ENCODE results near the gene ZFP3.
"Not testable (repeated sequence)": the region's sequence is repeated elsewhere in the genome, so short reads cannot be mapped to it uniquely, and the experiment has no call there.

The ZFP3 gene

DNA sequence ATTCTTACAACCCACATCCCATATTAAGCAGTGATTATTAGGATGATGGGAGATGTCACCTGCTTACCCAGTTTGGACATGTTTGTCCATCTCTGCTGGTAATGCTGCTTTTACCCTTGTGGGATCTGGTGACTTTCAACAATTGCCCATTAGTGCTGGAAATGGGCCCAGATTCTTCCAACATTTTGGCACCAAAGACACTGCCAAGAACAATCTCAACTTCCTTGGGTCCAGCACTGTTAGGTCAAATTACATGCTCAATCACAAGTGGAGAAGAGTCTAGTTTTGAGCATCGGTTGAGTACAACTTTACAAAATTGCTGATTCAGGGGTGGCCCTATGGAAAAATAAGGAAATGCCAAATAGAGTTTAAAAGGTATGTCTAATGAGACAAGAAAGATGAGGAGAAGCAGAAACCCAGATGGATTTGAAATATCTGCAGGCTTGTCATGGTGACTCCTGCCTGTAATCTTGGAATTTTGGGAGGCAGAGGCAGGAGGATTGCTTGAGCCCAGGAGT, 13.0 kb upstream of the ZFP3 start:
- Histone ChIP-seq H3K27me3 (replicated peaks) (no peaks in the 10 kb centered on the region), H3K27ac (no peak overlapping the region), H3K36me3 (replicated peaks) (no peaks in the 10 kb centered on the region), H3K4me3 (ENCODE audit: low read depth, low read length) (no peak overlapping the region)
- DNase-seq, result no peak
- TF ChIP-seq CTCF (IDR thresholded peaks at IDR 0.05; ENCODE audit: low read depth, low read length, missing control alignments), result no peak
- in situ Hi-C loops (cut with HindIII; ENCODE audit: low pct_ligation_motif_present, low sequenced_read_pairs), result no loop called here

DNA sequence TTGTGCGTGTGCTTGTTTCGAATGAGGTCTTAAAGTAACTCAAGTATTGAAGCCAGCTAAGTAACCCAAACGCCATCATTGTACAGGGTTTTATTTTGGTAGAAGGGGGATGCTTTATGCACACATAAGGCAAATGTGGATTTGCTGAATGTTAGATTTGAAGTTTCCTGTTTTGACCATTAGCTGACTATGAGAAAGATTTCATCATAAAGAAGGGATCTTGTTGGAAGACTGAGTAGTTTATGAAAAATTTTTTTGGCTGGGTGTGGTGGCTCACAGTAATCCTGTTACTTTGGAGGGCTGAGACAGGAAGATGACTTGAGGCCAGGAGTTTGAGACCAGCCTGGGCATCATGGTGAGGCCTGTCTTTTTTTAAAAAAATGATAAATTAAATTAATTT, 10.0 kb upstream of the ZFP3 start:
- TF ChIP-seq CTCF (IDR thresholded peaks at IDR 0.05; ENCODE audit: low read depth, low read length, missing control alignments), result no peak

GRCh38 chr17:5069724-5070123, 8.5 kb upstream of the ZFP3 start:
- Histone ChIP-seq H3K27ac (no peak overlapping the region), H3K4me3 (ENCODE audit: low read depth, low read length) (no peak overlapping the region), H3K27me3 (replicated peaks) (no peaks in the 10 kb centered on the region), H3K36me3 (replicated peaks) (no peaks in the 10 kb centered on the region)
- in situ Hi-C loops (cut with HindIII; ENCODE audit: low pct_ligation_motif_present, low sequenced_read_pairs), result no loop called here
- TF ChIP-seq CTCF (IDR thresholded peaks at IDR 0.05; ENCODE audit: low read depth, low read length, missing control alignments), result no peak
- no peak for DNase-seq

More for the DNA sequence above, 10.0 kb upstream of the ZFP3 start:
- Histone ChIP-seq H3K4me3 (ENCODE audit: low read depth, low read length) (no peak overlapping the region), H3K27me3 (replicated peaks) (no peaks in the 10 kb centered on the region), H3K27ac (no peak overlapping the region), H3K36me3 (replicated peaks) (no peaks in the 10 kb centered on the region)
- in situ Hi-C loops (cut with HindIII; ENCODE audit: low pct_ligation_motif_present, low sequenced_read_pairs), result no loop called here
- DNase-seq, result no peak

DNA sequence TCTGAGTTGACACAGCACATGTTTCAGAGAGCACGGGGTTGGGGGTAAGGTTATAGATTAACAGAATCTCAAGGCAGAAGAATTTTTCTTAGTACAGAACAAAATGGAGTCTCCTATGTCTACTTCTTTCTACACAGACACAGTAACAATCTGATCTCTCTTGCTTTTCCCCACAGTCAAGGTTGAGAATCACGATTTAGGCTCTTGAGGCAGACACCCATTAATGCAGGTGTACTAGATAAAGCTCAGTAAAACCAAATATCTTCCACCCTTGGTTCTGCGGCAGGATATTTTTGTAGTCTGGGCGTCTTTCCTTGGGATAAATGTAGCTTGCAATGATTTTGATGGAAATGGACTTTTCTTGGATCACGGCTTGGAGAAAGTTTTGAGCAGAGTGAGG, 2.8 kb upstream of the ZFP3 start:
- DNase-seq; H3K36me3 ChIP-seq (replicated peaks); H3K27ac ChIP-seq; in situ Hi-C loops (cut with HindIII; ENCODE audit: low pct_ligation_motif_present, low sequenced_read_pairs); H3K27me3 ChIP-seq (replicated peaks); H3K4me3 ChIP-seq (ENCODE audit: low read depth, low read length): not testable (repeated sequence)

DNA sequence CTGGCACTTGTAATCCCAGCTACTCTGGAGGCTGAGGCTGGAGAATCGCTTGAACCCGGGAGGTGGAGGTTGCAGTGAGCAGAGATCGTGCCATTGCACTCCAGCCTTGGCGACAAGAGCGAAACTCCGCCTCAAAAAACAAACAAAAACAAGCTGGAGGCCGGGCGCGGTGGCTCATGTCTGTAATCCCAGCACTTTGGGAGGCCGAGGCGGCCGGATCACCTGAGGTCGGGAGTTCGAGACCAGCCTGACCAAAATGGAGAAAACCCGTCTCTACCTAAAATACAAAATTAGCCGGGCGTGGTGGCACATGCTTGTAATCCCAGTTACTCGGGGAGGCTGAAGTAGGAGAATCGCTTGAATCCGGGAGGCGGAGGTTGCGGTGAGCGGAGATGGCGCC, 992 bp upstream of the ZFP3 start:
- H3K27me3 ChIP-seq (replicated peaks); H3K36me3 ChIP-seq (replicated peaks); H3K27ac ChIP-seq; in situ Hi-C loops (cut with HindIII; ENCODE audit: low pct_ligation_motif_present, low sequenced_read_pairs); H3K4me3 ChIP-seq (ENCODE audit: low read depth, low read length); DNase-seq: not testable (repeated sequence)

- no peaks in the 10 kb centered on the region for H3K36me3 ChIP-seq (replicated peaks)
- in situ Hi-C loops (cut with HindIII; ENCODE audit: low pct_ligation_motif_present, low sequenced_read_pairs), result no loop called here
- peak overlapping the region; percentile 68 for H3K4me3 ChIP-seq (ENCODE audit: low read depth, low read length)
- no peak overlapping the region for H3K27ac ChIP-seq
- no peaks in the 10 kb centered on the region for H3K27me3 ChIP-seq (replicated peaks)
- no peak for TF ChIP-seq CTCF (IDR thresholded peaks at IDR 0.05; ENCODE audit: low read depth, low read length, missing control alignments)
- DNase-seq, result no peak
Measured at GRCh38 chr17:5077781-5078105, 524 bp upstream of the ZFP3 start.

GRCh38 chr17:5080591-5080990, 2.3 kb downstream of the ZFP3 start:
- Histone ChIP-seq H3K36me3 (replicated peaks) (no peaks in the 10 kb centered on the region), H3K27me3 (replicated peaks) (no peaks in the 10 kb centered on the region), H3K27ac (no peak overlapping the region), H3K4me3 (ENCODE audit: low read depth, low read length) (no peak overlapping the region)
- in situ Hi-C loops (cut with HindIII; ENCODE audit: low pct_ligation_motif_present, low sequenced_read_pairs), result no loop called here
- no peak for DNase-seq
- TF ChIP-seq CTCF (IDR thresholded peaks at IDR 0.05; ENCODE audit: low read depth, low read length, missing control alignments), result no peak

All from brain microvascular endothelial cell (primary cell).